GM21529 (cell line): ENCODE data around the gene PDGFD.
A peak's percentile ranks its signal among the peaks of the same experiment; 100 is the strongest.

Experiments used
- ATAC-seq: cut with Tn5 transposase; IDR thresholded peaks from one replicate; pipeline ENCODE4 v1.9.1; 2021; ENCODE audit not compliant: unreplicated experiment

Gene PDGFD

GRCh38 chr11:104095791-104096190 is 68.2 kb downstream of the PDGFD start:
- ATAC-seq, result no peak

- no peak for ATAC-seq
Measured at GRCh38 chr11:104094576-104094975, 69.4 kb downstream of the PDGFD start.

GRCh38 chr11:104093426-104094280 is 70.3 kb downstream of the PDGFD start:
- ATAC-seq, result no peak

- no peak for ATAC-seq
Measured at GRCh38 chr11:104092744-104093143, 71.2 kb downstream of the PDGFD start.

- ATAC-seq, result no peak
Measured at GRCh38 chr11:104091281-104092096, 72.5 kb downstream of the PDGFD start.

GRCh38 chr11:104090767-104091166 is 73.2 kb downstream of the PDGFD start:
- no peak for ATAC-seq

- ATAC-seq, result no peak
Measured at GRCh38 chr11:104089481-104089880, 74.5 kb downstream of the PDGFD start.

GRCh38 chr11:104086621-104087020 is 77.3 kb downstream of the PDGFD start:
- ATAC-seq, result no peak

- ATAC-seq, result no peak
Measured at GRCh38 chr11:104078995-104079394, 85.0 kb downstream of the PDGFD start.

GRCh38 chr11:104078245-104078644 is 85.7 kb downstream of the PDGFD start:
- no peak for ATAC-seq

GRCh38 chr11:104076455-104076854 is 87.5 kb downstream of the PDGFD start:
- ATAC-seq, result no peak

- ATAC-seq, result no peak
Measured at GRCh38 chr11:104075706-104076105, 88.2 kb downstream of the PDGFD start.

GRCh38 chr11:104075091-104075490 is 88.9 kb downstream of the PDGFD start:
- no peak for ATAC-seq

GRCh38 chr11:104073950-104074705 is 89.8 kb downstream of the PDGFD start:
- ATAC-seq, result peak; percentile 84

- ATAC-seq, result no peak
Measured at GRCh38 chr11:104067534-104067933, 96.4 kb downstream of the PDGFD start.

- no peak for ATAC-seq
Measured at GRCh38 chr11:104064034-104064630, 99.8 kb downstream of the PDGFD start.

- ATAC-seq, result no peak
Measured at GRCh38 chr11:104061853-104062521, 102.0 kb downstream of the PDGFD start.

GRCh38 chr11:104060820-104061219 is 103.1 kb downstream of the PDGFD start:
- peak; percentile 75 for ATAC-seq

GRCh38 chr11:104060004-104060794 is 103.7 kb downstream of the PDGFD start:
- no peak for ATAC-seq

GRCh38 chr11:104058680-104059079 is 105.3 kb downstream of the PDGFD start:
- no peak for ATAC-seq
